NCI-H1048 (cell line): ENCODE data around the gene KLHL5.

ENCODE experiments used
- DNase-seq: peaks from one replicate; lab custom pipeline; 2025; lab: John Stamatoyannopoulos, UW

KLHL5 gene

GRCh38 chr4:39044364-39044955, 17.6 kb upstream of the KLHL5 start:
- DNase-seq = peak; percentile 59

GRCh38 chr4:39044956-39045826, 16.8 kb upstream of the KLHL5 start:
- DNase-seq = no peak

GRCh38 chr4:39045827-39046221, 16.2 kb upstream of the KLHL5 start:
- DNase-seq = no peak

GRCh38 chr4:39046249-39046648, 15.8 kb upstream of the KLHL5 start:
- DNase-seq = no peak

- no peak for DNase-seq
These were observed 14.4 kb upstream of the KLHL5 start for GRCh38 chr4:39047681-39048080.

GRCh38 chr4:39048311-39048710, 13.7 kb upstream of the KLHL5 start:
- no peak for DNase-seq

- no peak for DNase-seq
These were observed 11.4 kb upstream of the KLHL5 start for GRCh38 chr4:39050590-39050989.

- no peak for DNase-seq
These were observed 10.5 kb upstream of the KLHL5 start for GRCh38 chr4:39051492-39051891.

- DNase-seq = no peak
These were observed 8.0 kb upstream of the KLHL5 start for GRCh38 chr4:39053983-39054382.

GRCh38 chr4:39054497-39054896, 7.5 kb upstream of the KLHL5 start:
- no peak for DNase-seq

- no peak for DNase-seq
These were observed 6.0 kb upstream of the KLHL5 start for GRCh38 chr4:39056023-39056422.

- no peak for DNase-seq
These were observed 575 bp upstream of the KLHL5 start for GRCh38 chr4:39061457-39061856.

GRCh38 chr4:39062770-39063097, 702 bp downstream of the KLHL5 start:
- no peak for DNase-seq

- no peak for DNase-seq
These were observed 1.4 kb downstream of the KLHL5 start for GRCh38 chr4:39063430-39063829.

GRCh38 chr4:39066371-39066770, 4.3 kb downstream of the KLHL5 start:
- DNase-seq = no peak

- DNase-seq = no peak
These were observed 5.0 kb downstream of the KLHL5 start for GRCh38 chr4:39067031-39067430.

GRCh38 chr4:39067451-39067850, 5.4 kb downstream of the KLHL5 start:
- DNase-seq = no peak

GRCh38 chr4:39068907-39069306, 6.9 kb downstream of the KLHL5 start:
- DNase-seq = no peak

GRCh38 chr4:39078829-39079228, 16.8 kb downstream of the KLHL5 start:
- DNase-seq = no peak

- no peak for DNase-seq
These were observed 21.1 kb downstream of the KLHL5 start for GRCh38 chr4:39083164-39083563.

GRCh38 chr4:39085891-39086290, 23.9 kb downstream of the KLHL5 start:
- DNase-seq = no peak

- DNase-seq = no peak
These were observed 34.8 kb downstream of the KLHL5 start for GRCh38 chr4:39096847-39097246.

- DNase-seq = no peak
These were observed 35.3 kb downstream of the KLHL5 start for GRCh38 chr4:39097290-39097689.

- DNase-seq = no peak
These were observed 40.3 kb downstream of the KLHL5 start for GRCh38 chr4:39102297-39102696.
